ENCODE data around the gene SLC39A8. TPM values are rescaled to one million over a fixed set of nuclear protein-coding genes. Genes with fewer than 3 reads are reported as not detected.

Gene SLC39A8
- polyA plus RNA-seq, 1 of the 3 experiments (the other 2 are of a cell fraction) = 1.5 TPM

DNA sequence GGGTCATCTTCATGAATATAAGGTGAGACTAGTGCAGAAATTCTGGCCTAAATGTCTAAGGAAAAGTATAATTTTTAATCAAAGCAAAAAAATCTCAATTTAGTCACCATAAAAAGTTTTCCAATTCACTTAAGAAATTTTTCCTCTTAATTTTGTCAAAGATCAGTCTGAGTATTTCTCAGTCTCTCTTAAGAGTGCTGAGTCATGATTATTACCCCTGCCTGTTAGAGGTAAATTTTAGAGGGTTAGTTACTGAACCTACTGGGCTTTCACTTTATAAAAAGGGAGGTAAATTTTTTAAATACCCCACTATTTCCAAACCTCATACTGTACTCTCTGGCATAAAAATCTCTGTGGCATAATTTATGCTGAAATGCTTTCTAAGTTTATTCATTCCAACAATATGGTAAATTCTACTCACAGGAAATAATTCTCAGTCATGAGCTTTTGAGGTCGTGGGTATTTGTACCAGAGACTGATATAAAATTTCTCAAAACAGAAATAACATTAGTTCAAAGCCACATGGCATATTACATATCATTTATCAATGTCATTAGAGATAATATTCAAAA is 122.4 kb downstream of the SLC39A8 start:
- Histone ChIP-seq H4K20me1 (ENCODE audit: insufficient read depth) (no peaks in the 10 kb centered on the region), H3K27me3 (ENCODE audit: insufficient read depth) (no peaks in the 10 kb centered on the region), H3K9me3 (no peaks in the 10 kb centered on the region), H3K9ac (no peak overlapping the region), H3K4me3 (ENCODE audit: low read depth in 2 of 2, low read length in 1 of 2) (no peak overlapping the region), H3F3A (replicated peaks; ENCODE audit: insufficient read depth) (no peaks in the 10 kb centered on the region), H3K9me2 (no peaks in the 10 kb centered on the region), H3K4me1 (ENCODE audit: control insufficient read depth in 1 of 2, insufficient read depth in 2 of 2, low read depth in 1 of 2, low read length in 1 of 2) (no peaks in the 10 kb centered on the region; a peak in 1 of 4 replicates), H3K27ac (ENCODE audit: low read depth in 2 of 2, low read length in 1 of 2) (no peak overlapping the region), H3K4me2 (no peak overlapping the region), H3K79me2 (ENCODE audit: insufficient read depth) (no peaks in the 10 kb centered on the region), H2AFZ (ENCODE audit: low read depth) (no peak overlapping the region), H3K36me3 (replicated peaks in 1 of 2; ENCODE audit: control insufficient read depth in 1 of 2, insufficient read depth in 2 of 2, low read length in 1 of 2) (no peaks in the 10 kb centered on the region)
- DNase-seq = no peak
- TF ChIP-seq NFIC (IDR thresholded peaks at IDR 0.05; ENCODE audit: borderline replicate concordance) (no peak), RFX5 (IDR thresholded peaks at IDR 0.05; ENCODE audit: low read length) (no peak), TCF12 (IDR thresholded peaks at IDR 0.05) (no peak), EP300 (IDR thresholded peaks at IDR 0.05; ENCODE audit: borderline replicate concordance in 1 of 2, low read depth in 1 of 2, low read length in 1 of 2) (no peak), MXI1 (IDR thresholded peaks at IDR 0.05; ENCODE audit: low read depth, low read length) (no peak), RXRA (IDR thresholded peaks at IDR 0.05; ENCODE audit: borderline replicate concordance, low read depth) (no peak), FOXJ3 (CRISPR knock-in tag; IDR thresholded peaks at IDR 0.05) (no peak), SIN3A (IDR thresholded peaks at IDR 0.05; ENCODE audit: borderline replicate concordance, low read depth, low read length) (no peak), TAF1 (IDR thresholded peaks at IDR 0.05; ENCODE audit: borderline replicate concordance, low read depth, low read length) (no peak), RCOR1 (IDR thresholded peaks at IDR 0.05; ENCODE audit: low read length) (no peak), RAD21 (IDR thresholded peaks at IDR 0.05; ENCODE audit: low read length) (no peak), GABPA (IDR thresholded peaks at IDR 0.05; ENCODE audit: low read depth) (no peak), JUND (IDR thresholded peaks at IDR 0.05) (no peak), CHD2 (IDR thresholded peaks at IDR 0.05; ENCODE audit: low read length, partially characterized antibody) (no peak), FOSL2 (IDR thresholded peaks at IDR 0.05; ENCODE audit: borderline replicate concordance, low read depth) (no peak)
- TF ChIP-seq, protein P1, sequence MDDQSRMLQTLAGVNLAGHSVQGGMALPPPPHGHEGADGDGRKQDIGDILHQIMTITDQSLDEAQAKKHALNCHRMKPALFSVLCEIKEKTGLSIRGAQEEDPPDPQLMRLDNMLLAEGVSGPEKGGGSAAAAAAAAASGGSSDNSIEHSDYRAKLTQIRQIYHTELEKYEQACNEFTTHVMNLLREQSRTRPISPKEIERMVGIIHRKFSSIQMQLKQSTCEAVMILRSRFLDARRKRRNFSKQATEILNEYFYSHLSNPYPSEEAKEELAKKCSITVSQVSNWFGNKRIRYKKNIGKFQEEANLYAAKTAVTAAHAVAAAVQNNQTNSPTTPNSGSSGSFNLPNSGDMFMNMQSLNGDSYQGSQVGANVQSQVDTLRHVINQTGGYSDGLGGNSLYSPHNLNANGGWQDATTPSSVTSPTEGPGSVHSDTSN (IDR thresholded peaks at IDR 0.05) = no peak
- TF ChIP-seq, protein P2, sequence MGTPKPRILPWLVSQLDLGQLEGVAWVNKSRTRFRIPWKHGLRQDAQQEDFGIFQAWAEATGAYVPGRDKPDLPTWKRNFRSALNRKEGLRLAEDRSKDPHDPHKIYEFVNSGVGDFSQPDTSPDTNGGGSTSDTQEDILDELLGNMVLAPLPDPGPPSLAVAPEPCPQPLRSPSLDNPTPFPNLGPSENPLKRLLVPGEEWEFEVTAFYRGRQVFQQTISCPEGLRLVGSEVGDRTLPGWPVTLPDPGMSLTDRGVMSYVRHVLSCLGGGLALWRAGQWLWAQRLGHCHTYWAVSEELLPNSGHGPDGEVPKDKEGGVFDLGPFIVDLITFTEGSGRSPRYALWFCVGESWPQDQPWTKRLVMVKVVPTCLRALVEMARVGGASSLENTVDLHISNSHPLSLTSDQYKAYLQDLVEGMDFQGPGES (IDR thresholded peaks at IDR 0.05; ENCODE audit: low read depth, low read length) = no peak
- TF ChIP-seq, protein P3, sequence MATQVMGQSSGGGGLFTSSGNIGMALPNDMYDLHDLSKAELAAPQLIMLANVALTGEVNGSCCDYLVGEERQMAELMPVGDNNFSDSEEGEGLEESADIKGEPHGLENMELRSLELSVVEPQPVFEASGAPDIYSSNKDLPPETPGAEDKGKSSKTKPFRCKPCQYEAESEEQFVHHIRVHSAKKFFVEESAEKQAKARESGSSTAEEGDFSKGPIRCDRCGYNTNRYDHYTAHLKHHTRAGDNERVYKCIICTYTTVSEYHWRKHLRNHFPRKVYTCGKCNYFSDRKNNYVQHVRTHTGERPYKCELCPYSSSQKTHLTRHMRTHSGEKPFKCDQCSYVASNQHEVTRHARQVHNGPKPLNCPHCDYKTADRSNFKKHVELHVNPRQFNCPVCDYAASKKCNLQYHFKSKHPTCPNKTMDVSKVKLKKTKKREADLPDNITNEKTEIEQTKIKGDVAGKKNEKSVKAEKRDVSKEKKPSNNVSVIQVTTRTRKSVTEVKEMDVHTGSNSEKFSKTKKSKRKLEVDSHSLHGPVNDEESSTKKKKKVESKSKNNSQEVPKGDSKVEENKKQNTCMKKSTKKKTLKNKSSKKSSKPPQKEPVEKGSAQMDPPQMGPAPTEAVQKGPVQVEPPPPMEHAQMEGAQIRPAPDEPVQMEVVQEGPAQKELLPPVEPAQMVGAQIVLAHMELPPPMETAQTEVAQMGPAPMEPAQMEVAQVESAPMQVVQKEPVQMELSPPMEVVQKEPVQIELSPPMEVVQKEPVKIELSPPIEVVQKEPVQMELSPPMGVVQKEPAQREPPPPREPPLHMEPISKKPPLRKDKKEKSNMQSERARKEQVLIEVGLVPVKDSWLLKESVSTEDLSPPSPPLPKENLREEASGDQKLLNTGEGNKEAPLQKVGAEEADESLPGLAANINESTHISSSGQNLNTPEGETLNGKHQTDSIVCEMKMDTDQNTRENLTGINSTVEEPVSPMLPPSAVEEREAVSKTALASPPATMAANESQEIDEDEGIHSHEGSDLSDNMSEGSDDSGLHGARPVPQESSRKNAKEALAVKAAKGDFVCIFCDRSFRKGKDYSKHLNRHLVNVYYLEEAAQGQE (IDR thresholded peaks at IDR 0.05; ENCODE audit: low read depth, low read length) = no peak
- TF ChIP-seq, protein P4, sequence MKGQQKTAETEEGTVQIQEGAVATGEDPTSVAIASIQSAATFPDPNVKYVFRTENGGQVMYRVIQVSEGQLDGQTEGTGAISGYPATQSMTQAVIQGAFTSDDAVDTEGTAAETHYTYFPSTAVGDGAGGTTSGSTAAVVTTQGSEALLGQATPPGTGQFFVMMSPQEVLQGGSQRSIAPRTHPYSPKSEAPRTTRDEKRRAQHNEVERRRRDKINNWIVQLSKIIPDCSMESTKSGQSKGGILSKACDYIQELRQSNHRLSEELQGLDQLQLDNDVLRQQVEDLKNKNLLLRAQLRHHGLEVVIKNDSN (IDR thresholded peaks at IDR 0.05; ENCODE audit: borderline replicate concordance, low read depth) = no peak
- CTCF ChIA-PET = interaction anchor here (0.6 kb wide), 1 partner anchor 900 kb away, joined by 3 read pairs; no protein-coding TSS in a partner anchor
- WGBS (ENCODE audit: low lambda C conversion rate) = 18% methylated on average over 1 of the region's 1 CpG
- POLR2A ChIA-PET = no interaction called here
